IPS-18c (cell line): Measurements from ENCODE around the gene FGGY.
"Not testable (repeated sequence)": the region's sequence is repeated elsewhere in the genome, so short reads cannot be mapped to it uniquely, and the experiment has no call there.

Experiments used
- H3K4me3 ChIP-seq: 2 replicates; pipeline ENCODE4 v1.7.0; 2013; ENCODE audit warnings: low read depth, mild to moderate bottlenecking, low read length, moderate library complexity; ENCODE audit not compliant: insufficient read depth
- H3K9me3 ChIP-seq: one replicate; pipeline ENCODE4 v1.6.1; 2013; ENCODE audit warnings: mild to moderate bottlenecking, low read length, moderate library complexity; ENCODE audit not compliant: control insufficient read depth, insufficient read depth

The FGGY gene

DNA sequence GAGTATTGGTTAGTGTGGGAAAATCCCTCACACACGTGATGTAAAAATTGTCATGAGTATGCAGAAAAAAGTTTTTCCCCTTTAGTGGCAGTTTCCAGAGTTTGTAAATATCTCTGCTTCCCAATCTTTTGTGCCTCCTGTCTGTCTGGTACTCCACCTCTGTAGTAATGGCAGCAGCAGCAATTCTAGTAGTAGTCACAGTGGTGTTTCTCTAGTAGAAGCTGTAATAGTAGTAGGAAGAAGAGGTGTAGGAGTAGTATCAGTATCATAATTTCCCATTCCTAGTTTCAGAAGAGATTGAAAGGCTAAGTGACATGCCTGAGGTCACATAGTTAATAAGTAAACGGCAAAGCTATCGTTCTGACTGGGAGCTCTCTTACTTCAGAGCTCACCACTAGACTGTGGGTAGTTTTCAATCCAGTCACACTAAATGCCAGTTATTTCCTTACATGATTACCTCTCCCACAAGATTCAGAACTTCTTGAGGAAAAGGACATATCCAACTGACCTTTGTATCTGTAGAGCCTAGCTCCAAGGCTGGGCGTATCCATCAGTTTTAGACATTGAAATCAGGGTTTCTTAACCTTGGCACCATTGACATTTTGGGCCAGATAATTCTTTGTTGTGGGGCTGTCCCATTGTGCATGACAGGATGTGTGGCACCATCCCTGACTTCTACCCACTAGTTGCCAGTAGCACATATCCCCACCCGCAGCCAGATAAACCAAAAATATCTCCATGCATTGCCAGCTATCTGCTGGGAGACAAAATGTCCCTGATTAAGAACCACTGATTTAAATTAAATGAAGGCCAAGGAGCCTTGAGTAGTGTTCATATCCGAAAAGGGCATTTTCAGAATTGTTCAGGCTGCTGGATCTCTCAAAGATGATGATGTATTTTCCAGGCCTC is 135.9 kb downstream of the FGGY start:
- Histone ChIP-seq H3K9me3 (no peaks in the 10 kb centered on the region), H3K4me3 (no peak overlapping the region)

DNA sequence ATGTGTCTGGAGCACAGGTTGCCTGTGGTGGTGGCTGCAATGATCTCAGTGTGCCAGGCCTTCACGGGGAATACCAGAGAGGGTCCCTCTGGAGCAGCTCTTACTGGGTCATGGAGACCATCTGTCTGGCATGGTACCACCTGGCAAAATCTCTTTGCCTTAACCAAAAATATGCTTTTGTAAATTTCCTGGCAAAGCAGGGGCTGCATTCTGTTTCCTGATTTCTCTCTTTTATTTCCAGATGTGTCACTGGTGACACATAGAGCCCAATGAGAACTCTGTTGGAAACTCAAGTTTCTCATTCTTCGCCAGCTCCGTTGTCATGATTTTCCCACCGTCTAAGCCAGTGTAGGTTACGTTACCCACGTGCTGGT is 136.5 kb downstream of the FGGY start:
- no peak overlapping the region for H3K4me3 ChIP-seq
- H3K9me3 ChIP-seq, result no peaks in the 10 kb centered on the region

DNA sequence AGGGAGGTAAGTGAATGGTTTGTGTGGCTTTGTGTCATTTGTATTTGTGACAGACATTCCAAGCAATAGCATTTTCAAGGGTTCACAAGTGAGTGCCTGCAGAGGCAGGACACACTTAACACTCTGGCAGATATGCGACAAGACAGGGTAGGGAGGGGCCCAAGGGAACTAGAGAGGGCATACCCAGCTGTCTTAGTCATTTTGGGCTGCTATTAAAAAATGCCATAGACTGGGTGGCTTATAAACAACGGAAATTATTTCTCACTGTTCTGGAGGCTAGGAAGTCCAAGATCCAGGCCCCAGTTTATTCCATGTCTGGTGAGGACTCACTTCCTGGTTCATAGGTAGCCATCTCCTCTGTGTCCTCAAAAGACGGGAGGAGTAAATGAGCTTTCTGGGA is 137.4 kb downstream of the FGGY start:
- no peak overlapping the region for H3K4me3 ChIP-seq
- no peaks in the 10 kb centered on the region for H3K9me3 ChIP-seq

DNA sequence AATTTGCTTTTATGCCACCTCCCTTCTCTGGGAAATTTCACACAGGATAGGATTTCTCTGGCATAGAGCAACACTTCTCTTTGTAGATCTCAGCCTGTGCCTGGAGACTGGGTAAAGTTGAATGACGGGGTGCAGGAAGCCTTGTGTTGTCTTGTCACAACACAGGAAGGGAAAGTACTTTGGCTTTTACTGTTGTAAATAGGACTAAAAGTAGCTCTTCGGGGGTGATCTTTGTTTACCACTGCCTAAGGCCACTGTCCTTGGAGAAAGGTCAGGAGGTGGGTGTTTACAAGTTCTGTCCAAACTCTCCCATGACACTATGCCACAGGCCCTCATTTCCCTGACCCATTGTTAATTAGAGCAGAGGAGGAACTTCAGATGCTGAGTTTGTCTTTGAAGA is 139.7 kb downstream of the FGGY start:
- Histone ChIP-seq H3K4me3 (no peak overlapping the region), H3K9me3 (no peaks in the 10 kb centered on the region)

DNA sequence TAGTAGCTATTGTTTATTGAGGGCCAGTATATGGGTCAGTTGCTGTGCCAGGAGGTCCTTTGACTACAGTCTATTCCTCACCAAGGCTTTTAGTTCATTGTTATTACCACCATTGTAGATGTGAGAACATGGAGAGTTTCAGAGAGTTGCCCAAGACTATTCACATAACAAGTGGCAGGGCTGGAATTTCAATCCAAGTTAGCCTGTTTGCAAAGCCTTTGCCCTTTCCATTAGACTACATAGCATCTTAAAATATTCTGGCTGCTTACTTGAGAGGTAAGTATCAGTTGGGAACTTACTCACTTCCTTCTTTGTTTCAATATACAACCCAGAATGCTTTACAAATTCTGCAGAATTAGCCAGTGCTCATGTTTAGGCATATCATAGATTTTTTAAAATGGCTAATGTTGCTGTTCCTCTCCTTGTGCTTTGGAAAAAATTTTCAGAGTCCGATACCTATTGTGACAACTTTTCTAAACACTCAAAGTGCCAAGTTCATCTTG is 141.2 kb downstream of the FGGY start:
- H3K4me3 ChIP-seq, result no peak overlapping the region
- H3K9me3 ChIP-seq, result no peaks in the 10 kb centered on the region

DNA sequence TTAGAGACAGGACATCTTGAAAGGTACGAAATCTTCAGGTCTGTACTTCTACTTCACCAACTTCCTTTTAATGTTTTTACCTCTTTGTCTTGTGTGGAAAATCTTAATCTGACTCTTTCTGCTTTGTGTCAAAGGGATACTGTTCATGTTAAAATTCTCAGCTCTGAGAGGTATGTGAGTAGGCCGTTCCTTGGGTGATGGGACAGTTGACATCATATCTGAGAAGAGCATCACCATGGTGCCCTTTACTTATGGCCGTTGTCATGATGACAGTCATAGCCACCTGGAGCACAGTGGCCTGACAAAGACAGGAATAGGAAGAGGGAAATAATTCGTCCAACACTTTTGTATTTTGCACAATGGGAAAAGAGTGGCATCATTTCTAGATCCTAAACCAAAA is 145.6 kb downstream of the FGGY start:
- no peaks in the 10 kb centered on the region for H3K9me3 ChIP-seq
- H3K4me3 ChIP-seq, result no peak overlapping the region

DNA sequence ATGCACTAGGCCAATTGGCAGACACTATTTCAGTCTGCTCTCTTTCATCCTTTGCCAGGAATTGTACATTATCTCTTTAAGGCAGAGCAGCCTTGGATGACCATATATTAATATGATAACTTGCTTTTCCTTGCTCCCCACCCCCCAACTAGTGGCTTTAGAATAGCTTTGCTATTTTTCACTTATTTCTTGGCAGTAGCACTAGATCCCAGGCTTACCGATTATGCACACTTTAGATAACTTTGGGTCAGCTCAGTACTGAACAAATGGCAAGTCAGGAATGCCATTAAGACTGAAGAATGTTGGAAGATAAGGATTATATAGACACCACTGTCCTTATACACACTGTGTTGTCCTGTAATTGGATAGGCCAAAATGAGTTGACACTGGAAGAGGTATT is 146.4 kb downstream of the FGGY start:
- Histone ChIP-seq H3K9me3 (peaks cover 2% of the 10 kb centered on the region), H3K4me3 (no peak overlapping the region)

DNA sequence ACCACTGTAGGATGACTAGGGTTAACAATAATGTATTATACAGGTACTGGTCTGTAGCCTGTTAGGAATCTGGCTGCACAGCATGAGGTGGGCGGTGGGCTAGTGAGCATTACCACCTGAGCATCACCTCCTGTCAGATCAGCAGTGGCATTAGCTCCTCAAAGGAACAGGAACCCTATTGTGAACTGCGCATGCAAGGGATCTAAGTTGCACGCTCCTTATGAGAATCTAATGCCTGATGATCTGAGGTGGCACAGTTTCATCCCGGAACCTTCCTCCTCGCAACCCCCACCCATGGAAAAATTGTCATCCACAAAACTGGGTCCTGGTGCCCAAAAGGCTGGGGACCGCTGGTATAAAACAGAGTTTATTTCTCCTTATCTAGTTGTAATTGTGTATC is 147.6 kb downstream of the FGGY start:
- H3K9me3 ChIP-seq, result peaks cover 2% of the 10 kb centered on the region
- no peak overlapping the region for H3K4me3 ChIP-seq

DNA sequence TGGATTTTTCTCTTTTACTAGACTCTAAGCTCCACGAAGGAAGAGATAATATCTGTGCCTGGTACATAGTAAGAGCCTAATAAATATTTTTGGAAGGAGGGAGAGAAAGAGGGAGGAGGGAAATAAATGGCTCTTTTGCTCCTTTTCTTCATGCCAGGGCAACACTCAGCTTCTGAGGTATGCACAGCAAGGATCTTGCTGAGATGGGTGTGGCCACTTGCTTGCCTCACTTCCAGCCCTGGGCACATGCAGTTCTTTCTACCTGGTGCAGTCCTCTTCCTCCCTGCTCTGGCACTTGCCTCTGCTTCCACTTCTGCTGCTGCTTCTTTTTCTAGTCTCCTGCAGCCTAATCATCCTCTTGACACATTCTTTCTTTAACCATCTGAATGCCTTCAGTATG is 148.1 kb downstream of the FGGY start:
- Histone ChIP-seq H3K9me3 (peaks cover 2% of the 10 kb centered on the region), H3K4me3 (no peak overlapping the region)

DNA sequence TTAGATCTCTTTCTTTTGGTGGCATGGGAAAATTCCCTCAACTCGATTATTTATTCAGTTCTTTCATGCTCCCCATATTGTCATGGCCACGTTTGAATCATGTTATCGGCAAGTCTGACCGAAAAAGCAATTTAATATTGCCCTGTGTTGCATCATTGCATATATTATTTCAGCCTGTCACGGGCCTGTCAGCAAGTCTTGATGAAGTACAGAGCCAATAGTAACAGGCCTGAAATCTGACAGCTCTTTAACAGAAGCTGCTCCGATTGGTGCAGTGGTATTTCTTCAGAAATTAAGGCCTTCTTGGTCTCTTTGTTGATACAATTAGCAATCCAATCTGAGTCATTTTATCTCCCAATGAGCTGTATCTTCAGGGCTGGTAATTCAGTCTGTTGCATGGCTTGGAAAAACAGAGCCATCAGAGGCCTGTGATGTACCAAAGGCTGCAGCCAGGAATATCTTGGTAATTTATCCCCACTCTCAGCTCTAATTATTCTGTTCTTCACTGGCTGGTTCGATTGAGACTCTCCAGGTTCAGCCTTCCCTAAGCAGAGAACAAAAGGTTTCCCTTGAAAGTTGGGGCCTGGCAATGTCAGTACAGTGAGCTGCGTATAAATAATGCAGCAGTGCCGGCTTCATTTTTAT is 149.5 kb downstream of the FGGY start:
- H3K9me3 ChIP-seq, result peaks cover 2% of the 10 kb centered on the region
- no peak overlapping the region for H3K4me3 ChIP-seq

DNA sequence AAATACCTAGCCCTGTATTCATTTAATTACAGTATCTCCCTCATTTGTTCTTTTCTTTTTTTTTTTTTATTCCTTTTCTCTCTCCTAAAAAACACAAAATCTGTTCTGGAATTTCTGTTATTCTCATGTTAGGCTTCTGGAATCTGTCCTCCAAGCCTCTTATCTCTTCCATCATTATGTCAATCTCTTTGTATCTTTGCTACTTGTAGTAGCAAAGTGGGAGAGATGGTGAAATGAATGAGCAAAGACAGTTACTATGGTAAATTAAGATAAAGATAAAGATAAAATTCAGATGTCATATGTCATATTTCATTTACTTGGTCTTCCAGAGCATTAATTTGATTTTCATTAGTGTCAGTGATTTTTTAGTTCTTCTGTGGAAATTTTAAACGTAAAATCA is 155.1 kb downstream of the FGGY start:
- H3K4me3 ChIP-seq, result no peak overlapping the region

DNA sequence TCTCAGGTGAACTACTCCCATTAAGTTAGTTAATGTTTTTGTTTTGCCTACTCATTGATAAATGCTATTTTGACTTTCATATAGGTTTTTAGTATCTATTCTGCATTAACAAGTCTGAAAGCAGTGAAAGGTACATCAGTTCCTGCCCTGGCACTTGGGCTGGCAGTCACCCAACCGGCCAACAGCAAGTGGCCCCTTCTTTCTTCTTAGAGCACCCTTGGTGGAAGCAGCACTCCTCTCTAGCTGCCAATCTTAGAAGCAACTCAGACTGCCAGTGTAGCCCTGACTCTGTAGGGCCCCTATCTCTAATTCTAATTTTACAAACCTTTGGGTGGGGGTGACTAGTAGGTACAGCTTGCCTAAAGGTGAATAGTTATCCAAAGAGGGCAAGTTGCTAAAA is 155.7 kb downstream of the FGGY start:
- peaks cover 2% of the 10 kb centered on the region for H3K9me3 ChIP-seq
- H3K4me3 ChIP-seq, result no peak overlapping the region

More for the DNA sequence above, 155.1 kb downstream of the FGGY start:
- H3K9me3 ChIP-seq, result peaks cover 2% of the 10 kb centered on the region

DNA sequence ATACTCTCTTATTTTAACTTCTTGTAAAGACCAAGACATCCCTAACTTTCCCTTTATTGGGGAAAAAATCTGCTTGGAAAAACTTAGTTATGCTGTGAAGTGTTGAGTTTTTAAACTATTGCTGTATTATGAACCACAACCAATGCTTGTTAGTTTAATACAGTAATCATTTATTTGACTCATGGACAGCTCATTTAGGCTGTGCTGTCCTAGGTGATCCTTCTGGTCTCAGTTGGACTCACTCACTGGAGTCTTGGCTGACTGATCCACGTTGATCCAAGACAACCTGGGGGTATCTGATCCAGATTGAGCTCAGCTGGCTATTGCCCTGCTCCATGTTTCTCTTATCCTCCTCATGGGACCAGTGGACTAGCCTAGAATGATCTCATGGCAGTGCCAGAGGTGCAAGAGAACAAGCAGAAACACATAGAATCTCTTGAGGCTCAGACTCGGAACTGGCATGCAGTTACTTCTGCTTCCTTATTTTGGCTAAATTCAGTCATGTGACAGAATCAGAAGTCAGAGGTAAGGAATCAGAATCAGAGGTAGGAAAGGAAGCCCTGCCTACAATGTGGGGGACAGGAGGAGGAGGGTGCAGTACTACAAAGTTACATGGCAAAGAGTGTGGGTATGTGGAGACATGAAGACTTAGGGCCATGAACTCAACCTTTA is 156.5 kb downstream of the FGGY start:
- Histone ChIP-seq H3K4me3 (no peak overlapping the region), H3K9me3 (no peaks in the 10 kb centered on the region)

DNA sequence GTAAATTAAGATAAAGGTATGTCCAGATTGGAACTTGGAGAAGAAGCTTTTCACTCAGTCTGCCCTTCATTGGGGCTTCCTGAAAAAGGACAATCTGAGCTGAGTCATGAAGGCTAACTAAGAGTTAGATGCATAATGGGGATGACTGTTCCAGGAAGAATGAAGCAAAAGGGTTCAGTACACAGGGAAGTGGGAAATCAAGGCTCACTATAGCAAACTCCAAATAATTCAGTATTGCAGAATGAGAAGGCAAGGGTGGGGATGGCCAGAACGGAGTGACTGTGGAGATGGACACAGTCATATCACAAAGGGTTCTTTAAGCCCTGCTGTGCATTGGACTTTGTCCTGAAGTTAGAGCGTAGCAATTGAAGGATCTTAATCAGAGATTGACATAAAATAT is 158.3 kb downstream of the FGGY start:
- peaks cover 9% of the 10 kb centered on the region for H3K9me3 ChIP-seq
- no peak overlapping the region for H3K4me3 ChIP-seq

DNA sequence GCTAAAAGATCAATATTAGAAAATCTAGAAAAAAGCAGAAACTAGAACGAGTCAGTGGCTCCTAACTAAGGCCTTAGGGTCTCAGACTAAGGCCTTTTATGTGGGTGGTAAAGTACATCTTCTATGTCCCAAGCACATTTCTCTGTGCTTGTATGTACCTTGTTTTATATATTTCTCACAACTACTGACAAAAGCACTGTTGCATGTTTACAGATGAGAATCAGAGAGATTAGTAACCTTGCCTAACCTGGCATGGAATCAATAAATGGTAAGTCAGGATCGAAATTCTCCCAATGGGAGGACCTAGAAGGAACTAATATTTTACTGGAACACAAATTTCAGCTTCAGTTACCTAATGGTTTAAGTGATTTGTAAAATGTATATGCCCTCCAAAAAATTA is 160.9 kb downstream of the FGGY start:
- Histone ChIP-seq H3K4me3 (no peak overlapping the region), H3K9me3 (peaks cover 14% of the 10 kb centered on the region)

DNA sequence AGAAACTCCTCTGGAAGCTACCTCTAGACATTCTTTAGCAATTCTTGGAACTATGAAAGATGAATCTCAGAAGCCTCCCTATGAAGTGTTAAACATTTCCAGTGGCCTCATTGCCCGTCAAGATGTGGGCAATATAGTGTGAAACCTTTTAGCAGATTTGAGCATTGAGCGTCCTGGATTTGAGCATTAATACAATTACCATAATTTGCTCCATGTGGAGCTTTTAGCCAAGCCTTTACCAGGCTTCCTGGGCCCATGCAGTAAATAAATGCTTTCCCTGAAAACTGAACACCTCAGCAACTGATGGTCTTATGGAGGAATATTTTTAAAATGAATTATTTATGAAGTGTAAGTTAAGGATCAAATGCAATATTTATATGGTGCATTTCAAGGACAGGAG is 162.0 kb downstream of the FGGY start:
- Histone ChIP-seq H3K9me3 (peaks cover 14% of the 10 kb centered on the region), H3K4me3 (no peak overlapping the region)

DNA sequence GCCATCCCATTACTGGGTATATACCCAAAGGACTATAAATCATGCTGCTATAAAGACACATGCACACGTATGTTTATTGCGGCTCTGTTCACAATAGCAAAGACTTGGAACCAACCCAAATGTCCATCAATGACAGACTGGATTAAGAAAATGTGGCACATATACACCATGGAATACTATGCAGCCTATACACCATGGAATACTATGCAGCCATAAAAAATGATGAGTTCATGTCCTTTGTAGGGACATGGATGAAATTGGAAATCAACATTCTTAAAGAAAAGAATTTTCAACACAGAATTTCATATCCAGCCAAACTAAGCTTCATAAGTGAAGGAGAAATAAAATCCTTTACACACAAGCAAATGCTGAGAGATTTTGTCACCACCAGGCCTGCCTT is 166.0 kb downstream of the FGGY start:
- H3K9me3 ChIP-seq, result peaks cover 14% of the 10 kb centered on the region
- not testable (repeated sequence) for H3K4me3 ChIP-seq

DNA sequence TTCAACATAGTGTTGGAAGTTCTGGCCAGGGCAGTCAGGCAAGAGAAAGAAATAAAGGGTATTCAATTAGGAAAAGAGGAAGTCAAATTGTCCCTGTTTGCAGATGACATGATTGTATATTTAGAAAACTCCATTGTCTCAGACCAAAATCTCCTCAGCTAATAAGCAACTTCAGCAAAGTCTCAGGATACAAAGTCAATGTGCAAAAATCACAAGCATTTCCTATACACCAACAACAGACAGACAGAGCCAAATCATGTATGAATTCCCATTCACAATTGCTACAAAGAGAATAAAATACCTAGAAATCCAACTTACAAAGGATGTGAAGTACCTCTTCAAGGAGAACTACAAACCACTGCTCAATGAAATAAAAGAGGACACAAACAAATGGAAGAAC is 168.6 kb downstream of the FGGY start:
- not testable (repeated sequence) for H3K4me3 ChIP-seq, H3K9me3 ChIP-seq
